ENCODE measurements around the gene DRAP1. TPM values are rescaled to one million over a fixed set of nuclear protein-coding genes. Genes with fewer than 3 reads are reported as not detected.
A peak's percentile ranks its signal among the peaks of the same experiment; 100 is the strongest.

Gene DRAP1
- total RNA-seq, 1 experiment from 2014 or later: 105 TPM

- H3K4me2 ChIP-seq (ENCODE audit: insufficient read depth, insufficient read length, low read length): no peak overlapping the region
Observed at GRCh38 chr11:65894034-65894591, 25.1 kb upstream of the DRAP1 start.

More at GRCh38 chr11:65894034-65894591, 25.1 kb upstream of the DRAP1 start:
- H4K5ac ChIP-seq (ENCODE audit: insufficient read length, low read depth, low read length): no peak overlapping the region
- H4K8ac ChIP-seq (replicated peaks; ENCODE audit: insufficient read length, low read depth, low read length): no peak overlapping the region
- Mint-ChIP-seq H3K27ac (0 out of 7 replicates have a peak overlapping the region, but pooled peaks of 1 of the 3 experiments have one; percentile 19), H3K36me3 (ENCODE audit: insufficient read depth in 1 of 3, low read depth in 3 of 3) (peaks cover 0 to 37% (median 0%) of the 10 kb centered on the region in 3 experiments; a peak in 3 of 7 replicates), H3K27me3 (ENCODE audit: low read depth) (peaks cover 34% of the 10 kb centered on the region), H3K4me3 (peak overlapping the region in 1 of 2 experiments; percentile 56; a peak in 1 of 5 replicates), H3K4me1 (peaks cover 32 to 41% of the 10 kb centered on the region in 2 experiments), H3K9me3 (peaks cover under 1 to 4% of the 10 kb centered on the region in 2 experiments; a peak in 2 of 5 replicates)
- no peak overlapping the region for H2BK5ac ChIP-seq (ENCODE audit: insufficient read length, low read length)
- H3K9ac ChIP-seq (ENCODE audit: extremely low read depth, insufficient read length, low read length): no peak overlapping the region
- H2AFZ ChIP-seq (ENCODE audit: low read length): no peak overlapping the region
- no peaks in the 10 kb centered on the region; the same call in 1 of the 2 replicates for H3K79me2 ChIP-seq (ENCODE audit: insufficient read depth, low read length)
- no peak overlapping the region for H2BK15ac ChIP-seq (ENCODE audit: low read depth, low read length)
- no peaks in the 10 kb centered on the region for H3K79me1 ChIP-seq (ENCODE audit: insufficient read depth, low read depth, low read length, poor library complexity, severe bottlenecking)
- H2BK20ac ChIP-seq (ENCODE audit: low read depth, low read length, poor library complexity, severe bottlenecking): no peak overlapping the region
- H3K4ac ChIP-seq (ENCODE audit: low read depth, low read length): no peak overlapping the region
- peak overlapping the region; percentile 9 for H3K18ac ChIP-seq (ENCODE audit: insufficient read length, low read depth, low read length)
- no peak overlapping the region for H3K27ac ChIP-seq (ENCODE audit: insufficient read length, low read depth, low read length)
- H3K14ac ChIP-seq (ENCODE audit: insufficient read depth, low read length): no peak overlapping the region
- H2BK120ac ChIP-seq (ENCODE audit: low read depth, low read length, poor library complexity, severe bottlenecking): no peak overlapping the region
- H3K4me1 ChIP-seq (ENCODE audit: insufficient read depth, low read length): peaks cover 7% of the 10 kb centered on the region; the same call in 1 of the 2 replicates
- no peak for TF ChIP-seq CTCF (conservative IDR thresholded peaks at IDR 0.05)
- H4K91ac ChIP-seq (ENCODE audit: insufficient read length, low read depth, low read length): no peak overlapping the region
- DNase-seq: no peak
- H3T11ph ChIP-seq (ENCODE audit: low read length): no peak overlapping the region
- H4K20me1 ChIP-seq (ENCODE audit: control insufficient read depth, insufficient read depth, insufficient read length): no peaks in the 10 kb centered on the region
- WGBS (ENCODE audit: extremely low coverage, insufficient read length, low lambda C conversion rate): no CpG with 5 or more reads among the region's 16 CpGs
- H3K27me3 ChIP-seq (ENCODE audit: insufficient read depth, low read length): peaks cover 8% of the 10 kb centered on the region; the same call in 1 of the 2 replicates
- peaks cover 16% of the 10 kb centered on the region for H3K23me2 ChIP-seq (ENCODE audit: insufficient read length, low read depth, low read length, poor library complexity, severe bottlenecking)
- no peak overlapping the region for H2BK12ac ChIP-seq (ENCODE audit: insufficient read length, low read depth, low read length)
- no peak overlapping the region for H3K56ac ChIP-seq (ENCODE audit: insufficient read length, low read depth, low read length)
- no peak overlapping the region for H2AK5ac ChIP-seq (ENCODE audit: insufficient read length, low read length)
- no peaks in the 10 kb centered on the region for H3K9me3 ChIP-seq (ENCODE audit: control insufficient read depth, low read depth, low read length)
- H3K23ac ChIP-seq (ENCODE audit: insufficient read length, low read depth, low read length): no peak overlapping the region

Data from H9 (cell line).